Osteocyte (in vitro differentiated cells): ENCODE results near the gene THSD7A. TPM values are rescaled to one million over a fixed set of nuclear protein-coding genes. Genes with fewer than 3 reads are reported as not detected.

Source experiments
- DNase-seq: peaks from one replicate; pipeline ENCODE4 v3.0.0; 2021; ENCODE audit warnings: mixed read lengths; ENCODE audit not compliant: unreplicated experiment; ENCODE audit errors: extremely low spot score
- H3K27ac Mint-ChIP-seq: one replicate; pipeline ENCODE4 v1.8.0; 2021; ENCODE audit warnings: mild to moderate bottlenecking, mixed read lengths; ENCODE audit not compliant: unreplicated experiment
- H3K27me3 Mint-ChIP-seq: one replicate; pipeline ENCODE4 v1.8.0; 2021; ENCODE audit warnings: mixed read lengths; ENCODE audit not compliant: unreplicated experiment
- H3K36me3 Mint-ChIP-seq: one replicate; pipeline ENCODE4 v1.8.0; 2021; ENCODE audit warnings: mixed read lengths; ENCODE audit not compliant: unreplicated experiment
- H3K4me1 Mint-ChIP-seq: one replicate; pipeline ENCODE4 v1.8.0; 2021; ENCODE audit warnings: mixed read lengths; ENCODE audit not compliant: unreplicated experiment
- H3K4me3 Mint-ChIP-seq: one replicate; pipeline ENCODE4 v1.8.0; 2021; ENCODE audit warnings: mild to moderate bottlenecking, moderate library complexity, mixed read lengths; ENCODE audit not compliant: unreplicated experiment
- H3K9me3 Mint-ChIP-seq: one replicate; pipeline ENCODE4 v1.8.0; 2021; ENCODE audit warnings: mixed read lengths; ENCODE audit not compliant: unreplicated experiment
- total RNA-seq: library from RNA; stranded (reverse); gene quantifications from 2 replicates; pipeline ENCODE4 v1.2.1, GENCODE V29; 2021
- TF ChIP-seq, protein P1 (sequence below): fragments of 200-600 bp; sonication (generic); IDR thresholded peaks from 2 replicates; pipeline ENCODE4 v1.5.0; 2021; ENCODE audit warnings: antibody characterized with exemption, mild to moderate bottlenecking, moderate library complexity

The THSD7A gene
- total RNA-seq, 1 donor from 2014 or later: 2.0 TPM

DNA sequence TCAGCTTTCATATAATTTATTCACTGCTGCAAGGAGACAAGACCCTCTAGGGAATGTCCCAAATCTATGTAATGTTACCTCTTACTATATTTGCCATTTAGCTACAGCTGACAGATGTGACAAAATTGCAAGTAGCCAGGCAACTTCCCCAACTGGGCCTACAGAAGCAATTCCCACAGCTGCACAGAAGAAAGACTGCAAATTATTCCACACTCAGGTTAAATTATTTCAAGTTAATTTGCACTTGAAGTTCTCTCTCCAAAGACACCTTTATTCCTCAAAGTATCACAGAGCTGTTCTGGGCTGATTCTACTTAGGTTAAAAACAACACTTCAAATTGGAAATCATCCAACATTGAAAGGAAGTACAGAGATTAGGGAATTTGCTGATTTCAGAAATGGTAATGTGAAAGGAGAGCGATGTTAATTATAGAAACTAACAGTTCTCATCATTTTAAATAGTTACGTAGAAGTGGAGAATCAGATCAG, 133.6 kb downstream of the THSD7A start:
- DNase-seq: no peak
- H3K4me1 Mint-ChIP-seq: peaks cover 12% of the 10 kb centered on the region
- no peak overlapping the region for H3K4me3 Mint-ChIP-seq
- TF ChIP-seq, protein P1, sequence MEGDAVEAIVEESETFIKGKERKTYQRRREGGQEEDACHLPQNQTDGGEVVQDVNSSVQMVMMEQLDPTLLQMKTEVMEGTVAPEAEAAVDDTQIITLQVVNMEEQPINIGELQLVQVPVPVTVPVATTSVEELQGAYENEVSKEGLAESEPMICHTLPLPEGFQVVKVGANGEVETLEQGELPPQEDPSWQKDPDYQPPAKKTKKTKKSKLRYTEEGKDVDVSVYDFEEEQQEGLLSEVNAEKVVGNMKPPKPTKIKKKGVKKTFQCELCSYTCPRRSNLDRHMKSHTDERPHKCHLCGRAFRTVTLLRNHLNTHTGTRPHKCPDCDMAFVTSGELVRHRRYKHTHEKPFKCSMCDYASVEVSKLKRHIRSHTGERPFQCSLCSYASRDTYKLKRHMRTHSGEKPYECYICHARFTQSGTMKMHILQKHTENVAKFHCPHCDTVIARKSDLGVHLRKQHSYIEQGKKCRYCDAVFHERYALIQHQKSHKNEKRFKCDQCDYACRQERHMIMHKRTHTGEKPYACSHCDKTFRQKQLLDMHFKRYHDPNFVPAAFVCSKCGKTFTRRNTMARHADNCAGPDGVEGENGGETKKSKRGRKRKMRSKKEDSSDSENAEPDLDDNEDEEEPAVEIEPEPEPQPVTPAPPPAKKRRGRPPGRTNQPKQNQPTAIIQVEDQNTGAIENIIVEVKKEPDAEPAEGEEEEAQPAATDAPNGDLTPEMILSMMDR: no peak
- no peaks in the 10 kb centered on the region for H3K27me3 Mint-ChIP-seq
- no peak overlapping the region for H3K27ac Mint-ChIP-seq
- H3K36me3 Mint-ChIP-seq: peaks cover 2% of the 10 kb centered on the region
- no peaks in the 10 kb centered on the region for H3K9me3 Mint-ChIP-seq

DNA sequence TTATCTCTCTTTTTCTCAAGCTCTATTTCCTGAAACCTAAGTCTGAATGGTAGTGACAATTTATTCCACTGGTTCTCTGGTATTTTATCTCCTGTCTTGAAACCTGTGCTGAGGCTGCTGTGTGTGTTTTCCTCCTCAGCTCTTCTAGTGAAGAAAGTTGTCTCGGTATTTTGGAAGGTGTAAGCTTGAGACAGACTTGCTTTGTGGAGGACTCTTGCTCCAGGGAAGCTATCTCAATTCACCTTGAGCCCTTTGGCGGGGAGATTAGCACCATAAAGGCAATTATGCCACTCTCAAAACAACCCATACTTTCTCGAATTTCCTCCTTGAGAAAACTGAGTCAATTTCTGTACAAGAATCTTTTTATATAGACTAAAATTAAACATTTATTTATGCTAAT, 141.6 kb downstream of the THSD7A start:
- no peak for DNase-seq
- Mint-ChIP-seq H3K4me3 (no peak overlapping the region), H3K9me3 (no peaks in the 10 kb centered on the region), H3K27ac (no peak overlapping the region), H3K36me3 (no peaks in the 10 kb centered on the region), H3K4me1 (no peaks in the 10 kb centered on the region), H3K27me3 (no peaks in the 10 kb centered on the region)
- TF ChIP-seq, protein P1: no peak

DNA sequence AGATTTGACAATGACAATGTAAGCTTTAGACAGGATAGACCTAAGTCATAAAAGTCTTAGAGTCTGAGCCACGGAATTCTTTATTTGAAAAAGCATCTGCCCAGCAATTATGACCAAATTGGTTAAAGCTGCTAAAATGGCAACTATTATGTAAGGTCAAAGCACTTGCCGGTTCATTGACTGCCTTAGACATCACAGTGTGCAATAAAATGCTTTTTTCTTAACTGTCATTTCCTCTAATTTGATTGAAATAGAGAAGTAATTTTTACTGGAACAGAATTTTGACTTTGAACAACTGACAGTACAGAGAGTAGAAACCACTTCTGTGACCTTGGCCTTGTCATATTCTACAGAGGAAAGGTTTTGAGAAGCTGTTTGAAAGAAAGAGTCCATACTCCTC, 142.9 kb downstream of the THSD7A start:
- Mint-ChIP-seq H3K9me3 (peaks cover 8% of the 10 kb centered on the region), H3K4me1 (no peaks in the 10 kb centered on the region), H3K27me3 (no peaks in the 10 kb centered on the region), H3K36me3 (no peaks in the 10 kb centered on the region), H3K4me3 (no peak overlapping the region), H3K27ac (no peak overlapping the region)
- TF ChIP-seq, protein P1: no peak
- DNase-seq: no peak

DNA sequence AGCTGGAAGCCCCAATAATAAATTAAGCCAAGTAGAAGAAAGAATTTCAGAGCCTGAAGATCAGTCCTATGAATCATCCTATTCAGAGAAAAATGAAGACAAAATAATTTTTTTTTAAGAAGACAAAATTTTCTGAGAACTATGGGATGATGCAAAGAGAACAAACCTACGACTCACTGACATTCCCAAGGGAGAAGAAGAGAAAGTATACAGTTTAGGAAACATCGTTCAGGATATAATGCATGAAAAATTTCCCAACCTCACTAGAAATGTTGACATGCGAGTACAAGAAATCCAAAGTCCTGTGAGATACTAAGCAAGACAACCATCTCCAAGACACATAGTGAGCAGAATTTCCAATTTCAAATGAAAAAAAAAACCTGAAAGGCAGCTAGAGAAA, 150.5 kb downstream of the THSD7A start:
- no peak for DNase-seq
- Mint-ChIP-seq H3K4me3 (no peak overlapping the region), H3K4me1 (no peaks in the 10 kb centered on the region), H3K9me3 (peaks cover 61% of the 10 kb centered on the region), H3K27ac (no peak overlapping the region), H3K27me3 (no peaks in the 10 kb centered on the region), H3K36me3 (no peaks in the 10 kb centered on the region)
- TF ChIP-seq, protein P1: no peak

DNA sequence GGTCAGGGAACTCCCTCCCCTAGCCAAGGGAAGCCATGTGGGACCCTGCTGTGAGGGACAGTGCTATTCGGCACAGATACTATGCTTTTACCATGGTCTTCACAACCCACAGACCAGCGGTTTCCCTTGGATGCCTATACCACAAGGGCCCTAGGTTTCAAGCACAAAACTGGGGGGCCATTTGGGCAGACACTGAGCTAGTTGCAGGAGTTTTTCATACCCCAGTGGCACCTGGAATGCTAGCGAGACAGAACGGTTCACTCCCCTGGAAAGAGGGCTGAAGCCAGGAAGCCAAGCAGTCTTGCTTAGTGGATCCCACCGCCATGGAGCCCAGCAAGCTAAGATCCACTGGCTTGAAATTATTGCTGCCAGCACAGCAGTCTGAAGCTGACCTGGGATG, 156.8 kb downstream of the THSD7A start:
- TF ChIP-seq, protein P1: no peak
- peaks cover 30% of the 10 kb centered on the region for H3K9me3 Mint-ChIP-seq
- no peak overlapping the region for H3K27ac Mint-ChIP-seq
- no peak overlapping the region for H3K4me3 Mint-ChIP-seq
- H3K36me3 Mint-ChIP-seq: no peaks in the 10 kb centered on the region
- DNase-seq: no peak
- H3K4me1 Mint-ChIP-seq: no peaks in the 10 kb centered on the region
- H3K27me3 Mint-ChIP-seq: no peaks in the 10 kb centered on the region
